K562 (cell line): ENCODE measurements around the gene PYHIN1. TPM values are rescaled to one million over a fixed set of nuclear protein-coding genes. Genes with fewer than 3 reads are reported as not detected.

Source experiments
- ATAC-seq: fragments of 200-7000 bp; cut with Tn5 transposase; 3 replicates; pipeline ENCODE4 v1.9.1; 2020; ENCODE audit warnings: moderate library complexity
- BruUV-seq: library from RNA; stranded (reverse); fragments of 400-500 nt; replicated peaks from 2 replicates; lab custom pipeline; 2021; lab: Mats Ljungman, UMichigan
- CTCF ChIA-PET: fragments of 300-600 bp; formaldehyde crosslinking; extraction: SDS; loops from one replicate; lab custom pipeline; 2021; ENCODE audit warnings: low intra/inter-chr PET ratio; lab: Yijun Ruan, JAX
- POLR2A ChIA-PET: fragments of 300-600, 350-650 bp; sonication (Branson Sonifier 250); formaldehyde crosslinking; extraction: SDS; loops from one replicate; lab custom pipeline; 2021; ENCODE audit warnings: antibody characterized with exemption, inconsistent platforms; lab: Yijun Ruan, JAX
- DNase-seq, 4 experiments: peaks; one replicate each; pipeline versions ENCODE4 v3.0.0 to v3.0.0-alpha.2; 2011 to 2018; ENCODE audit warnings: low spot score in 3 of 4, mixed read lengths in 3 of 4; ENCODE audit errors: extremely low read depth in 1 of 4
- FAIRE-seq: peaks from 2 replicates; lab custom pipeline; 2011; peaks lifted over from hg19 to GRCh38; lab: Jason Lieb, UNC
- H2AFZ ChIP-seq: 2 replicates; pipeline ENCODE4 v1.6.0; 2011; ENCODE audit warnings: low read depth, low read length, control low read depth, inconsistent platforms
- H3K27ac ChIP-seq: fragments of 200-600 bp; 3 replicates; pipeline ENCODE4 v1.8.0; 2011; ENCODE audit warnings: low read depth, mild to moderate bottlenecking, control low read depth, inconsistent platforms, low read length, moderate library complexity, mixed read lengths; ENCODE audit errors: extremely low read depth
- H3K27me3 ChIP-seq, 2 experiments: fragments of 300-600 bp in 1 of 2; 2 replicates in 1 of 2; 3 replicates in 1 of 2; pipeline versions ENCODE4 v1.6.0 to v1.8.0; 2011; ENCODE audit warnings: inconsistent platforms in 2 of 2, low read length in 2 of 2, mild to moderate bottlenecking in 1 of 2, mixed read lengths in 1 of 2, moderate library complexity in 1 of 2; ENCODE audit not compliant: control insufficient read depth in 2 of 2, insufficient read depth in 2 of 2
- H3K36me3 ChIP-seq: fragments of 300-600 bp; 3 replicates; pipeline ENCODE4 v1.8.0; 2011; ENCODE audit warnings: mild to moderate bottlenecking, low read length, inconsistent platforms; ENCODE audit not compliant: control insufficient read depth, insufficient read depth
- H3K4me1 ChIP-seq, 2 experiments: fragments of 200-600 bp in 1 of 2; replicated peaks in 1 of 2; 2 replicates in 1 of 2; 3 replicates in 1 of 2; pipeline versions ENCODE4 v1.5.1 to v1.8.0; 2011; ENCODE audit warnings: inconsistent platforms in 2 of 2, low read length in 2 of 2, mild to moderate bottlenecking in 1 of 2, mixed read lengths in 1 of 2, moderate library complexity in 1 of 2; ENCODE audit not compliant: control insufficient read depth in 2 of 2, insufficient read depth in 2 of 2
- H3K4me2 ChIP-seq: 2 replicates; pipeline ENCODE4 v1.6.1; 2011; ENCODE audit warnings: low read length, control low read depth, inconsistent platforms, mixed read lengths; ENCODE audit not compliant: insufficient read depth
- H3K4me3 ChIP-seq: fragments of 200-600 bp; sonication (generic), shearing (Covaris generic); 2 replicates; pipeline ENCODE4 v1.5.1; 2016; ENCODE audit warnings: control low read depth, inconsistent platforms
- H3K79me2 ChIP-seq: fragments of 200-600 bp; 3 replicates; pipeline ENCODE4 v1.8.0; 2011; ENCODE audit warnings: low read length, inconsistent platforms; ENCODE audit not compliant: control insufficient read depth, insufficient read depth
- H3K9ac ChIP-seq, 2 experiments: 2 replicates each; pipeline versions ENCODE4 v1.6.0 to v1.6.1; 2011; ENCODE audit warnings: low read depth in 2 of 2, low read length in 2 of 2, control low read depth in 1 of 2, inconsistent platforms in 1 of 2, mild to moderate bottlenecking in 1 of 2, mixed read lengths in 1 of 2; ENCODE audit not compliant: insufficient read depth in 1 of 2
- H3K9me1 ChIP-seq: one replicate; pipeline ENCODE4 v1.6.0; 2011; ENCODE audit warnings: inconsistent platforms, mild to moderate bottlenecking, low read length, moderate library complexity; ENCODE audit not compliant: control insufficient read depth, insufficient read depth
- H3K9me3 ChIP-seq: replicated peaks from 2 replicates; pipeline ENCODE4 v1.5.1; 2011; ENCODE audit warnings: low read depth, low read length, inconsistent platforms; ENCODE audit not compliant: control insufficient read depth, insufficient read depth
- H4K20me1 ChIP-seq: replicated peaks from 2 replicates; pipeline ENCODE4 v1.6.1; 2011; ENCODE audit warnings: low read length, inconsistent platforms, mixed read lengths; ENCODE audit not compliant: control insufficient read depth, insufficient read depth
- ASH1L ChIP-seq: fragments of 450-650 bp; IDR thresholded peaks from 2 replicates; pipeline ENCODE4 v1.6.1; 2018; ENCODE audit warnings: borderline replicate concordance, mild to moderate bottlenecking, low read depth; ENCODE audit not compliant: partially characterized antibody
- ETS2 ChIP-seq: IDR thresholded peaks from 2 replicates; pipeline ENCODE4 v1.6.1; 2016; ENCODE audit warnings: borderline replicate concordance, missing genetic modification characterization, mild to moderate bottlenecking, moderate library complexity, missing compliant biosample characterization; ENCODE audit not compliant: poor library complexity, severe bottlenecking
- FOXA3 ChIP-seq, 2 experiments: fragments of 450-650 bp in 1 of 2; sonication (generic) in 1 of 2; formaldehyde crosslinking; IDR thresholded peaks in 1 of 2; conservative IDR thresholded peaks in 1 of 2; 2 replicates each; pipeline versions ENCODE4 v1.4.0 to v1.8.0; 2020 to 2022; ENCODE audit warnings: mild to moderate bottlenecking in 2 of 2, missing genetic modification reagents in 1 of 2
- PTTG1 ChIP-seq: fragments of 450-650 bp; IDR thresholded peaks from 2 replicates; pipeline ENCODE4 v1.6.1; 2016; ENCODE audit warnings: low read depth, mild to moderate bottlenecking, missing genetic modification characterization, missing compliant biosample characterization
- RBM39 ChIP-seq: fragments of 200-400 bp; formaldehyde crosslinking; optimal IDR thresholded peaks from 2 replicates; pipeline ENCODE3; 2018; ENCODE audit warnings: low read depth, low read length
- SRSF3 ChIP-seq: fragments of 200-400 bp; formaldehyde crosslinking; IDR thresholded peaks from 2 replicates; pipeline ENCODE4 v1.6.1; 2016; ENCODE audit warnings: mild to moderate bottlenecking, low read length, moderate library complexity; ENCODE audit not compliant: insufficient read depth
- TCF3 ChIP-seq: sonication (generic); formaldehyde crosslinking; IDR thresholded peaks from 2 replicates; pipeline ENCODE4 v1.4.0; 2020; ENCODE audit warnings: mild to moderate bottlenecking, missing genetic modification reagents
- TGIF2 ChIP-seq: sonication (generic); formaldehyde crosslinking; IDR thresholded peaks from 2 replicates; pipeline ENCODE4 v1.8.1; 2022; ENCODE audit warnings: mild to moderate bottlenecking, missing genetic modification reagents, moderate library complexity
- ZFP1 ChIP-seq: fragments of 450-650 bp; formaldehyde crosslinking; IDR thresholded peaks from 2 replicates; pipeline ENCODE4 v1.4.0; 2020; ENCODE audit warnings: mild to moderate bottlenecking, mixed read lengths
- ZFPM2 ChIP-seq: fragments of 250-450 bp; sonication (Bioruptor Pico); IDR thresholded peaks from 2 replicates; pipeline ENCODE4 v1.5.1; 2022; ENCODE audit warnings: mild to moderate bottlenecking
- ZKSCAN8 ChIP-seq: fragments of 200-800 bp; sonication (Bioruptor generic); IDR thresholded peaks from 2 replicates; pipeline ENCODE4 v1.6.1; 2016; ENCODE audit warnings: missing genetic modification characterization, missing compliant biosample characterization
- ZNF239 ChIP-seq: fragments of 250-450 bp; sonication (Bioruptor Pico); IDR thresholded peaks from 2 replicates; pipeline ENCODE4 v1.4.0; 2020; ENCODE audit warnings: mild to moderate bottlenecking
- ZNF324 ChIP-seq: fragments of 250-450 bp; sonication (Bioruptor Pico); IDR thresholded peaks from 2 replicates; pipeline ENCODE4 v1.4.0; 2020; ENCODE audit warnings: mild to moderate bottlenecking
- ZNF347 ChIP-seq: fragments of 450-650 bp; formaldehyde crosslinking; IDR thresholded peaks from 2 replicates; pipeline ENCODE4 v1.4.0; 2020; ENCODE audit warnings: low read depth, mild to moderate bottlenecking, moderate library complexity
- ZZZ3 ChIP-seq: fragments of 450-650 bp; IDR thresholded peaks from 2 replicates; pipeline ENCODE4 v1.6.1; 2016; ENCODE audit warnings: antibody characterized with exemption, mild to moderate bottlenecking, moderate library complexity
- whole genome bisulfite sequencing: fragments of 100-300 bp; shearing (Covaris generic); methylation state at CpG from one replicate; pipeline ENCODE4 v1.1.6; 2016; ENCODE audit warnings: low coverage, mixed read lengths; ENCODE audit not compliant: insufficient coverage; ENCODE audit errors: missing lambda C conversion rate; 5-methylcytosine and 5-hydroxymethylcytosine counted together
- in situ Hi-C: fragments of 300-500 bp; cut with MboI; formaldehyde crosslinking; loops from 4 replicates; pipeline ENCODE4 v1.15.0; 2018; ENCODE audit warnings: inconsistent platforms, mixed read lengths
- intact Hi-C: fragments of 100-400 bp; cut with micrococcal nuclease; formaldehyde crosslinking; loops from 2 replicates; pipeline ENCODE4 v1.14.2; 2022
- polyA plus RNA-seq, 8 experiments: library from polyadenylated mRNA; depleted of rRNA in 4 of 8; stranded (reverse) in 5 of 8; unstranded in 3 of 8; fragments of >200 nt; fragmentation: Nextera tagmentation in 2 of 8; fragmentation: Illumina TruSeq in 1 of 8; extraction: Ambion mirVana in 2 of 8; extraction: Trizol in 1 of 8; gene quantifications; 2 replicates each; pipeline versions ENCODE4 v1.2.1 to v1.2.3, GENCODE V29; 2011 to 2014; ENCODE audit warnings: inconsistent platforms in 1 of 8, missing spikeins in 1 of 8
- total RNA-seq, 7 experiments: library from RNA; depleted of rRNA in 6 of 7; stranded (reverse); fragments of >200 nt in 6 of 7; fragmentation: Illumina TruSeq in 2 of 7; extraction: Trizol in 2 of 7; gene quantifications; 2 replicates each; pipeline versions ENCODE4 v1.2.1 to v1.2.3, GENCODE V29; 2011 to 2021; ENCODE audit warnings: low replicate concordance in 1 of 7
- TF ChIP-seq, protein P1 (sequence below): sonication (generic); formaldehyde crosslinking; IDR thresholded peaks from 2 replicates; pipeline ENCODE4 v1.8.0; 2022; ENCODE audit warnings: mild to moderate bottlenecking, missing genetic modification reagents
- TF ChIP-seq, protein P2 (sequence below): fragments of 450-650 bp; formaldehyde crosslinking; IDR thresholded peaks from 2 replicates; pipeline ENCODE4 v1.4.0; 2020; ENCODE audit warnings: mild to moderate bottlenecking, moderate library complexity
- TF ChIP-seq, protein P3 (sequence below): fragments of 450-650 bp; conservative IDR thresholded peaks from 2 replicates; pipeline ENCODE4 v1.6.1; 2016; ENCODE audit warnings: missing genetic modification characterization, low read depth, mild to moderate bottlenecking, control low read depth, missing compliant biosample characterization

PYHIN1 gene
- total and polyA plus RNA-seq, 9 of the 15 experiments (the other 6 are each of a cell fraction or from before 2014, with no cell fraction given) = not detected

DNA sequence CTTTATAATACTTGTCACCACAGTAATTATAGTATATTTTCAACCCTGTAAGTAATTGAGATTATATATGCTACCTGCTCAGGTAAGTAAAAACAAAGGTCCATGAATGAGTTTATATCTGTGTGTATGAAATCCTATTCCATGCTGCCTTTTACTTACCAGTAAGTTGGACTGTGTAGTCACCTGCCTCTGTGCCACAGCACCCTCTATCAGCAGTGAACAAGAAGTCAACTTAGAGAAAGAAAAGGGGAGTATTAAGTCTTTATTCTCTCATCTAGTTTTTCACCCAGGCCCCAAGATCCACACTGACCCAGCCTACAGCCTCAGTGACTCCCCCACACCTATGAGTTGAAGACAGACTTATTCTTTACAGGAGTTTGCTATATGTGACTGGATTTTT, 41.5 kb downstream of the PYHIN1 start (continued):
- TF ChIP-seq FOXA3 (CRISPR knock-in tag; conservative IDR thresholded peaks at IDR 0.05 in 1 of 2, IDR thresholded peaks at IDR 0.05 in 1 of 2) (no peak), TCF3 (CRISPR knock-in tag) (no peak)
- TF ChIP-seq, protein P1, sequence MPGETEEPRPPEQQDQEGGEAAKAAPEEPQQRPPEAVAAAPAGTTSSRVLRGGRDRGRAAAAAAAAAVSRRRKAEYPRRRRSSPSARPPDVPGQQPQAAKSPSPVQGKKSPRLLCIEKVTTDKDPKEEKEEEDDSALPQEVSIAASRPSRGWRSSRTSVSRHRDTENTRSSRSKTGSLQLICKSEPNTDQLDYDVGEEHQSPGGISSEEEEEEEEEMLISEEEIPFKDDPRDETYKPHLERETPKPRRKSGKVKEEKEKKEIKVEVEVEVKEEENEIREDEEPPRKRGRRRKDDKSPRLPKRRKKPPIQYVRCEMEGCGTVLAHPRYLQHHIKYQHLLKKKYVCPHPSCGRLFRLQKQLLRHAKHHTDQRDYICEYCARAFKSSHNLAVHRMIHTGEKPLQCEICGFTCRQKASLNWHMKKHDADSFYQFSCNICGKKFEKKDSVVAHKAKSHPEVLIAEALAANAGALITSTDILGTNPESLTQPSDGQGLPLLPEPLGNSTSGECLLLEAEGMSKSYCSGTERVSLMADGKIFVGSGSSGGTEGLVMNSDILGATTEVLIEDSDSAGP (CRISPR knock-in tag) = no peak

DNA sequence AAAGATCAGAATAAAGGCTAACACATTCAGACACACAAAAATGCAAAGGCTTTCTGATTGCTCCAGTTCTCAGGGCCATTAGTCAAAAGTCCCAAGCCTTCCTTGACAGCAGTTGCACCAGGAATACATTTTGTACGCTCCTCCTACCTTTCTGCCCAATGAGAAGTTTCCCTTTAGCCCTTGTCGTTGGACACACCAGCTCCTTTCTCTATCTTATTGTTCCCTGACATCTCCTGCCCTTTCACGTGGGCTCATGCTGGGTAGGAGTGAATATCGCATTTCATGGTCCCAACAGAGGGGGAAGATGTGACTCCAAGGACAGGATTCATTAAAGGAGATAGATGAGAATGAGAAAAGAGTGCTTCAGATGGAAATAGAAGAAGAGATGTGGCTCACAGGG, 44.9 kb downstream of the PYHIN1 start:
- CTCF ChIA-PET = no interaction called here
- H3K27ac ChIP-seq = no peak overlapping the region
- POLR2A ChIA-PET = no interaction called here
- no TSS peak for BruUV-seq
- FAIRE-seq (no peak), DNase-seq (no peak), ATAC-seq (no peak)
- no peak overlapping the region for H3K4me3 ChIP-seq
- no peaks in the 10 kb centered on the region for H3K36me3 ChIP-seq
- in situ Hi-C loops (no loop called here), intact Hi-C loops (no loop called here)
- WGBS = 2% methylated on average over 4 of the region's 4 CpGs
- no peaks in the 10 kb centered on the region for H4K20me1 ChIP-seq
- TF ChIP-seq ZNF239 (CRISPR knock-in tag) (no peak), ETS2 (tag) (no peak), ZNF347 (CRISPR knock-in tag) (no peak), ASH1L (no peak), ZZZ3 (no peak), ZNF324 (no peak), TGIF2 (CRISPR knock-in tag) (no peak), SRSF3 (no peak), ZKSCAN8 (CRISPR knock-in tag) (no peak), ZFP1 (CRISPR knock-in tag) (no peak), ZFPM2 (no peak), PTTG1 (tag) (no peak), RBM39 (no peak)
- TF ChIP-seq, protein P2, sequence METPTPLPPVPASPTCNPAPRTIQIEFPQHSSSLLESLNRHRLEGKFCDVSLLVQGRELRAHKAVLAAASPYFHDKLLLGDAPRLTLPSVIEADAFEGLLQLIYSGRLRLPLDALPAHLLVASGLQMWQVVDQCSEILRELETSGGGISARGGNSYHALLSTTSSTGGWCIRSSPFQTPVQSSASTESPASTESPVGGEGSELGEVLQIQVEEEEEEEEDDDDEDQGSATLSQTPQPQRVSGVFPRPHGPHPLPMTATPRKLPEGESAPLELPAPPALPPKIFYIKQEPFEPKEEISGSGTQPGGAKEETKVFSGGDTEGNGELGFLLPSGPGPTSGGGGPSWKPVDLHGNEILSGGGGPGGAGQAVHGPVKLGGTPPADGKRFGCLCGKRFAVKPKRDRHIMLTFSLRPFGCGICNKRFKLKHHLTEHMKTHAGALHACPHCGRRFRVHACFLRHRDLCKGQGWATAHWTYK (CRISPR knock-in tag) = no peak
- TF ChIP-seq, protein P3, sequence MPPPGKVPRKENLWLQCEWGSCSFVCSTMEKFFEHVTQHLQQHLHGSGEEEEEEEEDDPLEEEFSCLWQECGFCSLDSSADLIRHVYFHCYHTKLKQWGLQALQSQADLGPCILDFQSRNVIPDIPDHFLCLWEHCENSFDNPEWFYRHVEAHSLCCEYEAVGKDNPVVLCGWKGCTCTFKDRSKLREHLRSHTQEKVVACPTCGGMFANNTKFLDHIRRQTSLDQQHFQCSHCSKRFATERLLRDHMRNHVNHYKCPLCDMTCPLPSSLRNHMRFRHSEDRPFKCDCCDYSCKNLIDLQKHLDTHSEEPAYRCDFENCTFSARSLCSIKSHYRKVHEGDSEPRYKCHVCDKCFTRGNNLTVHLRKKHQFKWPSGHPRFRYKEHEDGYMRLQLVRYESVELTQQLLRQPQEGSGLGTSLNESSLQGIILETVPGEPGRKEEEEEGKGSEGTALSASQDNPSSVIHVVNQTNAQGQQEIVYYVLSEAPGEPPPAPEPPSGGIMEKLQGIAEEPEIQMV = no peak
- no peaks in the 10 kb centered on the region for H3K9me3 ChIP-seq
- no peaks in the 10 kb centered on the region for H3K79me2 ChIP-seq
- H3K27me3 ChIP-seq = no peaks in the 10 kb centered on the region
- no peak overlapping the region for H2AFZ ChIP-seq
- H3K9ac ChIP-seq = no peak overlapping the region
- no peak overlapping the region for H3K4me2 ChIP-seq
- H3K4me1 ChIP-seq = no peaks in the 10 kb centered on the region
- H3K9me1 ChIP-seq = no peaks in the 10 kb centered on the region
